Renal cortical epithelial cell (primary cell): ENCODE measurements around the gene COL20A1. TPM values are rescaled to one million over a fixed set of nuclear protein-coding genes. Genes with fewer than 3 reads are reported as not detected.

Source experiments
- DNase-seq: peaks from one replicate; pipeline ENCODE4 v3.0.0-alpha.2; 2011; ENCODE audit warnings: low read depth
- total RNA-seq: library from RNA; depleted of rRNA; stranded (reverse); fragments of >200 nt; gene quantifications from 2 replicates; pipeline ENCODE4 v1.2.3, GENCODE V29; 2014

The COL20A1 gene
- total RNA-seq, 1 donor from 2014 or later: not detected

DNA sequence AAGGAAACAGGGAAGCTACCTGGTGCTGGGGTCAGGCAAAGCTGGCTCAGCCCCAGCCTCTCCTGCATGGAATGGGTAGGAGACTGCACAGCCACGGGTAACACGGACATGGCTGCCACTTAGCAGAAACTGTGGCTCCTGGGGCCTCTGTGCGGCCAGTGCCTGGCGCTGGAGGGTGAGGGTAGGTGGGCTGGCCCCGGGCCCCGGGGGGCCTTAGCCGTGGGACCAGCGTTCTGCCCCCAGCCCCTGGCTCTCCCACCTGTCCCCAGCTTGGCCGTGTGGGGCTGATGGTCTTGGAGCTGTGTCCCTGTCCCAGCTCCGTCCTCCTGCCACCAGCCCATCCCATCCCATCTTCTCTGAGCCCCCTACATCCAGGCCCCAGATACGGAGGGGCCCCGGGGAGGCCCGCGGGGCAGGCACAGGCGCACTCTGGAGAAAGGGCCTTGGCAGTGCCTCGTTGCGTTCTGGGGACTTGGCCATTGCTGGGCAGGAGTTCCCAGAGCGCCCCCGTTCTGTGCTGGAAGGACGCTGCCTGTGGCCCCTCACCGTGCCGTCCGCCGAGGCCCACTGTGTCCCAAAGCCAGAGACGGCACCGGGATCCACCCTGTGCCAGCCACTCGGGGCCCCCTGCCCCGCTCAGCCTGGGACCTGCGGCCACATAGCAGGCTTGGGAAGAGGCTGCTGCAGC is 56.0 kb downstream of the COL20A1 start:
- DNase-seq: no peak

DNA sequence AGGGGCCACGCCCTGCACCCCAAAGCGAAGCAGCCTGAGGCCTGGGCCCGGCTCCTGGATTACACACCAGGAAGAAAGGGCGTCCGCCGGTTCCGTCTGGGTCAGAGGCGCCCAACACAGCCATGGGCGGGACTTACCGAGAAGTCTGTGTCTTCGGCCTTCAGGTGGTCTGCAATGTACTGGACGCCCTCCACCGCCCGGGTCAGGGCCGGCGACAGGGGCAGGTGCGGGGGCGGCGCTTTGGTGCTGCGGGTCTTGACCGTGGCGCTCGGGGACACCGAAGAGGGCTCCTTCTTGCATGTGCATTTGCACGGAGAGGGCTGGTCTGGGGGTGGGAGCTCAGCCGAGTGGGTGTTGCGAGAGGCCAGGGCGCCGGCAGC is 56.5 kb downstream of the COL20A1 start:
- no peak for DNase-seq

DNA sequence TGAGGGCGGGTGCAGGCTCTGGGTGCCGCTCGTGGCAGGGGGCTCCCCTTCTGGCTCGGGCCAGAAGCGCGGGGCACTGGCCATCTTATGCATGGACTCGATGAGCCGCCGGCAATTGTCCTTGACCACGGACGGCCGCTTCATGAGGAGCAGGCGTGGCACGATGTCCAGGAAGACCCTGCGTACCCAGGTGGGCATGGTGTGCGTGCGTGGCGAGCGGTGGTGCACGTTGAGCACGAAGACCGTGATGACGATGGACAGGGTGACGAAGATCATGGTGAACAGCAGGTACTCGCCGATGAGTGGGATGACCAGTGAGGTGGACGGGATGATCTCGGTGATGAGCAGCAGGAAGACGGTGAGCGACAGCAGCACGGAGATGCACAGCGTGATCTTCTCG is 57.2 kb downstream of the COL20A1 start:
- no peak for DNase-seq

DNA sequence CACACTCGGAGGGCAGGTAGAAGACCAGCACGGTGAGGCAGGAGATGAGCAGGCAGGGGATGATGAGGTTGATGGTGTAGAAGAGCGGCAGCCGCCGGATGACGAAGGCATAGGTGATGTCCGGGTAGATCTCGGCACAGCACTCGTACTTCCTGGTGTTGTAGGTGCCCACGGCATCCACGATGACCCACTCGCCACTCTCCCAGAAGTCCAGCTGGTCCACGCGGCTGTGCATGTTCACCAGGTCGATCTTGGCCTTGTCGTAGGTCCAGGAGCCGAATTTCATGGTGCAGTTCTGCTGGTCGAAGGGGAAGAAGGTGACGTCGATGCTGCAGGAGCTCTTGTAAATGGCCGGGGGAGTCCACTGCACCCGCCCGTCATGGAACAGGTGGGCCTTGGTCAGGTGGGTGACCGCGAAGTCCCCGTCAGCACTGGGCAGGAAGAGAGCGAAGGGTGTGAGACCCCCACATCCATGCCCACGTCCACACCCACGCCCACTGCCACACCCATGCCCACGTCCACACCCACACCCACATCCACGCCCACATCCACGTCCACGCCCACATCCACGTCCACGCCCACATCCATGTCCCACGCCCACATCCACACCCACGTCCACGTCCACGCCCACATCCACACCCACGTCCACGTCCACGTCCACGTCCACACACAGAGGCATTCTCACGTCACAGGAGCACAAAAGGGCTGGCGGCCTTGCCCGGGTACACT is 57.8 kb downstream of the COL20A1 start:
- no peak for DNase-seq

DNA sequence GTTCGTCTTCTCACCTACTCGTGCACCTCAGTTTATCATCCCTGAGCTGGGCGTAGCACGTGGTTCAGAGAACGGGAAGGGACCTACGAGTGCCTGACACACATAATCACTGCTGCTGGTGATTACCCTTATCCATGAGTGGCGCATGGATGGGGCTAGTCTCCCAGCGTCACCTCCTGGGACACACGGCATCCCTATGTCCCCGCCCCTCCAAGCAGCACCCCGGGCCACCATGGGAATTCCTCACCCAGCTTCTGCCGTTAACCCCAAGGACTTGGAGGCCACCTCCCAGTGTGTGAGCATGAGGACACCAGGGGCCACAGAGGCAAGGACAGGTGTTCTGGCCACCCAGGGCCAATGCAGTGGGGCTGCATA is 58.3 kb downstream of the COL20A1 start:
- DNase-seq: no peak

DNA sequence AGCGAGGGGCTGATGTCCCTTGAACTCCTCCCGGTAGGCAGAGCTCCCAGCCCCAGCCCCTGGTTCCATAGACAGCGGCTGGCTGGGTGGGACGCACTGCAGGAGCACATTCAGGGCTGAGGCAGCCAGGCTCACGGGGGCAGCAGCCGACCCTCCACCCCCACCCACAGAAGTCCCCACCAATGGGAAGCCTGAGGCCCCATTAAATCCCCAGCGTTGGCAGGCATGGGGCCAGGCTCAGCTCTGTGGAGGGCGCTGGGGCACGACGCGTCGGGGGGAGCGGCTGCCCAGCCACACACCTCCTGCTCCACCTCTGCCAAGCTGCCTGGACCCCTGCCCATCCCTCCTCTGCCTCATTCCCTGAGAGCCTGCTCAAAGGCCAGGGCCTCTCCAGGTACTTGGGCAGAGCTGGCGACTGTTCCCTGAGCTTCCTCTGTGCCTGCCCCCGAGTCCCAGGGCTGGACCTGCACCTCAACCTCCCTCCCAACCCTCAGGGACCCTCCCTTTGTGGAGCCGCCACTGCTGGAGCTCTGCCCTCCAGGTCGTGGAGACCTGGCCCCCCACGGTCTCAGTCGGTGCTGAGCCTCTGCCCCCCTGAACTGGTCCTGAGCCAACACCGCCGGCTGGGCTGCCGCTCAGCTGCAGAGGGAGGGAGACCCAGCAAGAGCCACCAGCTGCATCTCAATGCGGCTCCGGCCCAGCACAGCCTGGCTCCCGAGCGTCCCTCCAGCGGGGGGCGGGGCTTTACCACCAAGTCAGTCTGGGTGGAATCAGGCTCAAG is 59.0 kb downstream of the COL20A1 start:
- no peak for DNase-seq

DNA sequence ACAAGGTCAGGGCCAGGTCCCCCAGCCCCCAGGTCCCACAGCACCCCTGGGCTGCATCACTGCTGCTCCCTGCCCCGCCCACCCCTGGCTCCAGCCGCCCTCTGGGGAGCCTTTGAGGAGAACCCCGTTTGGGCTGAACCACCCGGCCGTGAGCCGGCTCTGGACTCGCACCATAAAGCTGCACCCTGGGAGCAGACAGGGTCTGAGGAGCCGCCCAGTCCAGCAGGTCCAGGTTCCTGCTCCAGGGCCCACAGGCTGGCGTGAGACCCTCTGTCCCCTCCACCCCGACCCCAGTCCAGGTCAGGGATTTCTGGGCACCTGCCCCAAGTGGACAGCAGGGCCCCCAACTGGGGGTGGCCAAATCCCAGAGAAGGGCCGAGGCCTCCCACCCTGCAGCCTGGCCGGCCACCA is 59.8 kb downstream of the COL20A1 start:
- no peak for DNase-seq

- DNase-seq: no peak
These were observed 61.8 kb downstream of the COL20A1 start for GRCh38 chr20:63354636-63355350.

GRCh38 chr20:63355781-63356295 is 62.9 kb downstream of the COL20A1 start:
- DNase-seq: no peak

GRCh38 chr20:63356511-63356910 is 63.5 kb downstream of the COL20A1 start:
- DNase-seq: no peak

- no peak for DNase-seq
These were observed 64.2 kb downstream of the COL20A1 start for GRCh38 chr20:63356931-63357879.

DNA sequence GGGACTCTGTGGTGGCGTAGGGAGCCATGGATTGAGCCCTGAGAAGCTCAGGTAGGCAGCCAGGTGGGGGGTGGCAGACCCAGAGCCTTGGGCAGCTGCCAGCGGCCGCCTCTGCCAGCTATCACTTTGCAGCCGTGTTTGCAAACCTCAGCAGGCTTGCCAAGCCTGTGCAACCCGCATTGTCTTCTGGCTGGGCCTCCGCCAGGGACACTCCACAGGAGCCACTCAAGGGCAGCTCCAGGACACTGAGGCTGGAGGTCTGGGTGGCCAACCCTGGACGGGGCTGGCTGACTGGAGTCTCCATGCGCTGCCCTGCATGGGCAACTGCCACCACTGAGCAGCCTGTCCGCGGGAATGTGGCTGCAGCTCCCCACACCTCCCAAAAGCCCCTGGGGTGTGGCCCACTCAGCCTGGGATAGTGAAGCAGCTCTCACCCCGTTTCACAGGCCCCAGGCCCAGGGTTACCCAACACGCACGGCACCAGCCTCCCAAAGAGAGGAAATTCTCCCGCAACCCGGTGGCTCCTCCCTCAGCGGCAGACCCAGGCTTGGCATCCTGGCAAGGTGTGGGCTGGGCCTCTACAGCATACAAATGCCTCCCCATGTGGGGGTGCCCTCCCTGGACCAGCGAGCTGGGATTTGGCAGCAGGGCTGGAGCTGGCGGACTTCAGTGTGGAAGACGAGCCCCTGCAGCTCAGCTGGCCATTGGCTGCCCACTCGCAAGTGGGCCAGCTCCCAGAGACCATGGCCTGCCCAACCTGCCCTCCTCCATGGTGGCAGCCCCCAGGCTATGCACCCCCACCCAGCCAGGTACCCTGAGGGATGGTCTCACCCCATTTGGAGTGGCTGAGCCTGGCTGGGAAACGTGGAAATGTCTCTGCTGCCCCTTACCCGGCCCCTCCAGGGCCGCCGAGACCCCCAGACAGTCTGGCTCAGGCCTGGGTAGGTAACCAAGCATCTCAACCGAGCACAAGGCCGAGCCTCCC is 65.2 kb downstream of the COL20A1 start:
- DNase-seq: no peak

GRCh38 chr20:63359164-63359934 is 66.4 kb downstream of the COL20A1 start:
- no peak for DNase-seq

DNA sequence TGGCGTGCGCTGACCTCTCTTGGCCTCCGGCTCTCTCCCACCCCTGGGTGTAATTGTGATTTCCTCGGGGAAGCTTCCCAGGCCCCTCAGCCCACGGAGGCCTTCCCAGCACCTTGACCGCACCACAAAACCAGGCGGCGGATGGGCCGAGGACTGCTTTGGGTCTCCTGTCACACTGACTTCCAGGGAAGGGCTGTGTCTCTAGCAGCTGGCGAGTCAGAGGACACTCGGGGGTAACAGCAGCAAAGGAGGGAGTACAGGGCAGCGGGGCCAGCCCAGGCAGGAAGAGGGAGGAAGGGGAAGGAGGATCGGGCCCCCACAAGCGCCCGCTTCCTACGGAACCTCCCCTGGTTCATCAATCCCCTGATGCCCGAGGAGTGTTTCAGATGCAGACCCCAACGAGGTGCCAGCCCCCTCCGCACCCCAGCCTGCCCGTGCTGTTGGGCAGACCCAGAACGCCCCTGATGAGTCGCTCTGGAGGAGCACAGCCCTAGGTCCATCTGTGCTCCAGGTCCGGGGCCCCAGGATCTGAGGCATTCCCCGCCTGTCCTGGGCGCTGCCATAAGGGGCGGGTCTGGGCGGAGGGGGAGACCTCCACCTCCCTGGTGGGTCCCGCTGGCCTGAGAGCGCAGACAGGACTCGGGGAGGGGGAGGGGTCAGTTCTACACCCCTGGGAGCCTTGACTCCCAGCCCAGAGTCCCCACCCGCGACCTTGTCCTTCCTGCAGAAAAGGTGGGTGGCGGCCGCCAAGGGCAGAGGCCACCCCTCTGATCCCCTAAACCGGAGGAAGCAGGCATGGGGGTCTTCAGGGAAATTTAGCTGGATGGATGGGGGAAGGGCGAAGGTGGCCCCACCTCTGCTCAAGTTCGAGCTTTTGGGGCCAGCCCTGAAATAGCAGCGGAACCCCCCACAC is 67.2 kb downstream of the COL20A1 start:
- no peak for DNase-seq

DNA sequence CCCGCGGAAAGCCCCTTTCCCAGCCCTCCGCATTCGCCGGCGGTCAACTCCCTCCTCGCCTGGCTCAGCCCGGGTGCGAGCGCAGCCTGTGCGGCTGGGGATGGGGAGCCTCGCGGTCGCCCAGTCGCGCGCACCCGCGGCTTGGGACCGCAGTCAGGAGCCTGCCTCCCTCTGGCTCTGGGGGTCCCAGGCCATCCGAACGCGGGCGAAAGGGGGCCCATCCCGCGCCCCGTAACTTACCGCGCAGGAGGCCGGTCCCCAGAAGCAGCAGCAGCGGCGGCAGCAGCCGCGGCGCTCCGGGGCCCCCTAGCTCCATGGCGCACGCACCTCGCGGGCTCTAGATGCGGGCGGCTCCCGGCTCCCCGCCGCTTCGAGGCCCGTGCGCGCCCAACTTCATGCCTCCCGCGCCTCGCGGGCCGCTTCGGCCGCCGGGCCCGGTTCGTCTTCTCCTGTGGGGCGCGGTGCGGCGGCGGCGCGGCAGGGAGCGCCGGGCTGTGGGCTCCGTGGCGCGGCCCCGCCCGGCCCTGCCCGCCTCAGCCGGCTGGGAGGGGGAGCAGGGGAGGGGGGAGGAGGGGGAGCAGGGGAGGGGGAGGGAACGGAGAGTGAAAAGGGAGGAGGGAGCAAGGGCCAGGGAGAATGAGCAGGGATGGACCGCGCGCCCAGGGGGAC is 68.0 kb downstream of the COL20A1 start, which contains the start of gene CHRNA4:
CHRNA4 (minus strand) TSS at position 500 of the 669 bp plus-strand sequence; CDS start at position 316, 184 bp downstream.
- no peak for DNase-seq

DNA sequence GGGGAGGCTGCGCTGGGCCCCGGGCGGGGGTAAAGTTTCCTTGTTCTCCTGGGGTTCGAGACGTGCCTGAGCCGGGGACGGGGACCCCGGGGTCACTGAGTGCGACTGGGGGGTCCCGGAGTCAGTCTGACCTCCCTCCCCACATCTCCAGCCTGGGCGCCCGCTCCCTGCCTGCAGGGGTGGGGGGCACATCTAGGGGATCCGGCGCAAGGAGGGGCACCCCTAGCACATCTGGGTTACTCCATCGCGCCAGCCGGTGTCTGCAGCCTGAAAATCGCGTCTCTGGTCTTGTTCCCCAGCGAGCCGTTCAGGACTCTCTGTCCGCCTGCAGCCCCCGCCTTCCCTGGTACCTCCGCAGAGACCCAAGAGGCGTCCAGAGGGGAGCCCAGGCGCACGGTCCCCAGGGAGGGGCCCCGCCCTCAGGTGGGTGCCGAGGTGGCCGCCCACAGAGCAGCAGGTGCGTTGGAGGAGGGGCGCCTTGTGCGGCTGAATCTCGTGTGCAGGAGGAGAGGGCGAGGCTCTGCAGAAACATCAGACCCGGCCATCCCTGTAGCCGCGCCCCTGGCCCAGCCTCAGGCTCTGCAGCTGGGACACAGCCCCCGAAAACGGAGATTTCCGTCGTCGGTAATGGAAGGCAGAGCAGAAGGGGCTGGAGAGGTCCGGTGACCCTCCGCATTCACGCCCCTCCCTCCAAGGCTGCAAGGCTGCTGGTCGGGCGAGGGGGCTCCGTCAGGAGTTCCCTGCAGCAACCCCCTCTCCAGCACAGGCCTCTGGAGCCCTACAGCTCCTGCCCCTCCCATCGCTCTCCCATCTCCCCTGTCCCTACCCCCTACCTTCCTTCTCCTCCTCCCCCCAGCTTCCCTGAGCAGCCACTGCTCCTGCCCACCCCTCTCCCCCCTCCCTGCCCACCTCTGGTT is 68.8 kb downstream of the COL20A1 start:
- no peak for DNase-seq
